Sigmoid colon (tissue), 7 donors: ENCODE results near the gene IL27RA. TPM values are rescaled to one million over a fixed set of nuclear protein-coding genes. Genes with fewer than 3 reads are reported as not detected.

Experiments
- DNase-seq: peaks from one replicate; pipeline ENCODE4 v3.0.0-alpha.2; 2019
- H3K27ac ChIP-seq, 4 donors: fragments of 200-600 bp; sonication (generic); one replicate each; pipeline ENCODE4 v1.5.1; 2016 to 2019; ENCODE audit warnings: mild to moderate bottlenecking in 1 of 4
- H3K27me3 ChIP-seq, 3 donors: fragments of 200-600 bp; sonication (generic); one replicate each; pipeline ENCODE4 v1.5.1; 2019; ENCODE audit warnings: mild to moderate bottlenecking in 1 of 3
- H3K36me3 ChIP-seq, 4 donors: fragments of 200-600 bp; sonication (generic); one replicate each; pipeline ENCODE4 v1.5.1; 2016 to 2019
- H3K4me1 ChIP-seq, 4 donors: fragments of 200-600 bp; sonication (generic); one replicate each; pipeline ENCODE4 v1.5.1; 2017 to 2019
- H3K4me3 ChIP-seq, 4 donors: fragments of 200-600 bp; sonication (generic); one replicate each; pipeline ENCODE4 v1.5.1; 2017 to 2019; ENCODE audit warnings: mild to moderate bottlenecking in 2 of 4, moderate library complexity in 1 of 4
- H3K9me3 ChIP-seq, 4 donors: fragments of 200-600 bp in 3 of 4; sonication (generic) in 3 of 4; one replicate each; pipeline versions ENCODE4 v1.5.1 to v1.6.1; 2013 to 2019
- CTCF ChIP-seq, 4 experiments: fragments of 450-650 bp in 3 of 4; fragments of 200-600 bp in 1 of 4; IDR thresholded peaks; one replicate each; pipeline ENCODE4 v1.5.1; 2016 to 2019; ENCODE audit warnings: antibody characterized with exemption in 4 of 4, mild to moderate bottlenecking in 3 of 4, moderate library complexity in 2 of 4
- EP300 ChIP-seq, 4 donors: sonication (generic); formaldehyde crosslinking; IDR thresholded peaks; one replicate each; pipeline ENCODE4 v1.6.1; 2017; ENCODE audit warnings: antibody characterized with exemption in 4 of 4
- POLR2A ChIP-seq, 2 donors: fragments of 450-650 bp; IDR thresholded peaks; one replicate each; pipeline ENCODE4 v1.6.1; 2016; ENCODE audit warnings: antibody characterized with exemption in 2 of 2, mild to moderate bottlenecking in 2 of 2, moderate library complexity in 2 of 2
- POLR2AphosphoS5 ChIP-seq, 4 donors: sonication (generic); formaldehyde crosslinking; IDR thresholded peaks; one replicate each; pipeline ENCODE4 v1.6.1; 2017; ENCODE audit warnings: antibody characterized with exemption in 4 of 4
- WGBS, 2 donors: extraction: QIAGEN DNeasy Blood & Tissue Kit; methylation state at CpG; one replicate each; pipeline ENCODE4 v1.1.7; 2013; 5-methylcytosine and 5-hydroxymethylcytosine counted together
- intact Hi-C: fragments of 100-400 bp; cut with DNase I; formaldehyde crosslinking; loops from one replicate; pipeline ENCODE4 v1.15.1; 2023
- polyA plus RNA-seq, 3 donors: library from polyadenylated mRNA; stranded (reverse); fragments of 200-250 nt; gene quantifications; one replicate each; pipeline ENCODE4 v1.2.3, GENCODE V29; 2013
- total RNA-seq, 4 donors: library from RNA; depleted of rRNA; stranded (reverse); fragments of >200 nt; gene quantifications; one replicate each; pipeline ENCODE4 v1.1.0, GENCODE V29; 2016
- donor health status: healthy with polysubstance abuse.
- donor health status: Bipolar disorder and iron deficiency.
- donor health status: healthy.

IL27RA gene
- total RNA-seq (1 to 10 TPM; 1.4 to 2.5 (median 1.5) TPM), polyA plus RNA-seq (10 to 100 TPM in 1 of 3 donors, 1 to 10 TPM in 1, under 1 TPM in 1; 0.60 to 10.3 (median 1.6) TPM)

GRCh38 chr19:14031719-14032480 is at the start of gene IL27RA:
Gene IL27RA, plus strand, starts transcription at chr19:14031762. Its CDS starts 111 bp downstream, at chr19:14031873.
- peaks cover 0 to 14% (median 12%) of the 10 kb centered on the region in 4 donors for H3K4me1 ChIP-seq
- H3K27me3 ChIP-seq: peaks cover 0 to 34% (median 14%) of the 10 kb centered on the region in 3 donors
- intact Hi-C loops: no loop called here
- WGBS, 2 donors: 0 to 1% methylated on average over 63 of the region's 63 CpGs
- no peaks in the 10 kb centered on the region for H3K9me3 ChIP-seq
- peak within 1 kb of the TSS; percentile 38 to 60 (median 50) for H3K4me3 ChIP-seq
- TF ChIP-seq POLR2AphosphoS5 (IDR thresholded peaks at IDR 0.05) (no peak), CTCF (IDR thresholded peaks at IDR 0.05) (peak in 3 of 4 experiments; percentile 33 to 42 (median 38)), POLR2A (IDR thresholded peaks at IDR 0.05) (no peak), EP300 (IDR thresholded peaks at IDR 0.05) (no peak)
- H3K27ac ChIP-seq: peak within 1 kb of the TSS; percentile 36 to 63 (median 48)
- H3K36me3 ChIP-seq: no peaks in the 10 kb centered on the region
- DNase-seq: peak; percentile 69

GRCh38 chr19:13981988-13982501 is 49.5 kb upstream of the IL27RA start:
- Histone ChIP-seq H3K36me3 (peaks cover 0 to 14% (median 0%) of the 10 kb centered on the region in 4 donors), H3K27ac (no peak overlapping the region), H3K9me3 (no peaks in the 10 kb centered on the region), H3K4me3 (no peak overlapping the region), H3K27me3 (no peaks in the 10 kb centered on the region), H3K4me1 (peaks cover 0 to 32% (median 29%) of the 10 kb centered on the region in 4 donors)
- 95 to 96% methylated on average over 17 of the region's 17 CpGs for WGBS, 2 donors
- no peak for DNase-seq
- no peak for TF ChIP-seq EP300 (IDR thresholded peaks at IDR 0.05)
- no peak for TF ChIP-seq POLR2A (IDR thresholded peaks at IDR 0.05)
- no peak for TF ChIP-seq POLR2AphosphoS5 (IDR thresholded peaks at IDR 0.05)
- no peak for TF ChIP-seq CTCF (IDR thresholded peaks at IDR 0.05)
- intact Hi-C loops: no loop called here

GRCh38 chr19:13982773-13983172 is 48.8 kb upstream of the IL27RA start:
- H3K4me1 ChIP-seq: peaks cover 0 to 39% (median 33%) of the 10 kb centered on the region in 4 donors
- TF ChIP-seq POLR2A (IDR thresholded peaks at IDR 0.05) (no peak), POLR2AphosphoS5 (IDR thresholded peaks at IDR 0.05) (no peak), EP300 (IDR thresholded peaks at IDR 0.05) (no peak), CTCF (IDR thresholded peaks at IDR 0.05) (no peak)
- H3K9me3 ChIP-seq: no peaks in the 10 kb centered on the region
- H3K27me3 ChIP-seq: no peaks in the 10 kb centered on the region
- WGBS, 2 donors: 97% methylated on average over 9 of the region's 9 CpGs
- H3K27ac ChIP-seq: no peak overlapping the region
- DNase-seq: no peak
- peaks cover 0 to 14% (median 0%) of the 10 kb centered on the region in 4 donors for H3K36me3 ChIP-seq
- intact Hi-C loops: no loop called here
- H3K4me3 ChIP-seq: no peak overlapping the region

- Histone ChIP-seq H3K36me3 (peaks cover 0 to 15% (median 0%) of the 10 kb centered on the region in 4 donors), H3K4me3 (no peak overlapping the region), H3K4me1 (peaks cover 0 to 33% (median 29%) of the 10 kb centered on the region in 4 donors), H3K27ac (no peak overlapping the region), H3K27me3 (no peaks in the 10 kb centered on the region), H3K9me3 (no peaks in the 10 kb centered on the region)
- 71 to 83% methylated on average over 21 of the region's 21 CpGs for WGBS, 2 donors
- intact Hi-C loops: no loop called here
- TF ChIP-seq EP300 (IDR thresholded peaks at IDR 0.05): no peak
- no peak for TF ChIP-seq POLR2A (IDR thresholded peaks at IDR 0.05)
- TF ChIP-seq POLR2AphosphoS5 (IDR thresholded peaks at IDR 0.05): no peak
- TF ChIP-seq CTCF (IDR thresholded peaks at IDR 0.05): no peak
- DNase-seq: no peak
Measured at GRCh38 chr19:13983213-13983889, 48.2 kb upstream of the IL27RA start.
